HG02884 (cell line): ENCODE measurements around the gene ATP1B1.
"Not testable (repeated sequence)": the region's sequence is repeated elsewhere in the genome, so short reads cannot be mapped to it uniquely, and the experiment has no call there.

Source experiments
- ATAC-seq: cut with Tn5 transposase; IDR thresholded peaks from one replicate; pipeline ENCODE4 v1.9.1; 2021; ENCODE audit warnings: mild to moderate bottlenecking, moderate library complexity; ENCODE audit not compliant: unreplicated experiment

Gene ATP1B1

DNA sequence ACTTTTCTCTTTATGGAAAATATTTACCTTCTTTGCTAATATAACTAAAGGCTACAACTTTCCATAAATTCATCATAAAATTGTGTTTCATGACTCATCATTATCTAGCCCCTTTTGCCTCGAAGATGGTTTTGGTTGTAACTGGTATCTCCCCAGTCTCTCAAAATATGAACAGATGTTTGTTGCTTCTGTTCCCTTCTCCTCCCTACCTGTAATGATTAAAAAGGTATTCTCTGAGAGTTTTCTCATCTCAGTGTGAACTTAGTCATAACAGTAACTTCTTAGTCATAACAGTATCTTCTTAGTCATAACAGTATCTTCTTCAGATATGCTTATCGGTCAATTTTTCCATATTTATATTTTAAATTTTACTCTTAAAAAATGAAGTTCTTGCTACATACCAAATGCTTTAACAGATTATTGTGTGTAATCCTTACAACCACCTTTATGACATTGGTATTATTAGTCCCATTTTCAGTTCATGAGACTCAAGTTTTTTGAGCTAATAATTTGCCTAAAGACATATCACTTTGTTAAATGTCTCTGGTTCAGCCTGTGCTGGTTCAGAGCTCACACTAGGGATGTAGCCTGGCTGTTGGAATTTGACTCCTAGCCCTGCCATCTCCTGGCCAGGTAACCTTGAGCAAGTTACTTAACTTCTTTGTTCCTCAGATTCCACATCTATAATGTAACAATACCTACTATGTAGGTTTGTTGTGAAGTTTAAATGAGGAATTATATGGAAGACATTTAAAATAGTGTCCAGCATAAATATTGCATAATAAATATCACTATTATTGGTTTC lies 32.6 kb downstream of the ATP1B1 start:
- peak; percentile 92 for ATAC-seq

- no peak for ATAC-seq
These were observed 34.9 kb downstream of the ATP1B1 start for GRCh38 chr1:169141356-169141755.

GRCh38 chr1:169142129-169142528 lies 35.6 kb downstream of the ATP1B1 start:
- no peak for ATAC-seq

GRCh38 chr1:169143346-169143745 lies 36.9 kb downstream of the ATP1B1 start:
- no peak for ATAC-seq

DNA sequence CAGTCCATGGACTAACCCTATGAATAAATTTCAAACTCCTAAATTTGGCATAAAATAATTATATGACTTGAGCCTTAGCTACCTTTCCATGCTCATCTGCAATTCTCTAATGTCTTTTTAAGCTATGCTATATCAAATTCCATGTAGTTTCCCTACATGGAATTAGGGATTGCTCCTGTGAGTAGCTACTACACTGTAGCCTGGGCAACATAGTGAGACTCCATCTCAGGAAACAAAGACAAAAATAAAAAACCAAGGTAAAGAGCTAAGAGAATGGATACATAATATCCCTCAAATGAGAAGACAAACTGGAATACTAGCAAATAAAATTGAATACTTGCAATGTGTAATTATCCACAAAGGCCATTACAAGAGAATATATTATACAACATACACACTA lies 37.5 kb downstream of the ATP1B1 start:
- ATAC-seq, result no peak

DNA sequence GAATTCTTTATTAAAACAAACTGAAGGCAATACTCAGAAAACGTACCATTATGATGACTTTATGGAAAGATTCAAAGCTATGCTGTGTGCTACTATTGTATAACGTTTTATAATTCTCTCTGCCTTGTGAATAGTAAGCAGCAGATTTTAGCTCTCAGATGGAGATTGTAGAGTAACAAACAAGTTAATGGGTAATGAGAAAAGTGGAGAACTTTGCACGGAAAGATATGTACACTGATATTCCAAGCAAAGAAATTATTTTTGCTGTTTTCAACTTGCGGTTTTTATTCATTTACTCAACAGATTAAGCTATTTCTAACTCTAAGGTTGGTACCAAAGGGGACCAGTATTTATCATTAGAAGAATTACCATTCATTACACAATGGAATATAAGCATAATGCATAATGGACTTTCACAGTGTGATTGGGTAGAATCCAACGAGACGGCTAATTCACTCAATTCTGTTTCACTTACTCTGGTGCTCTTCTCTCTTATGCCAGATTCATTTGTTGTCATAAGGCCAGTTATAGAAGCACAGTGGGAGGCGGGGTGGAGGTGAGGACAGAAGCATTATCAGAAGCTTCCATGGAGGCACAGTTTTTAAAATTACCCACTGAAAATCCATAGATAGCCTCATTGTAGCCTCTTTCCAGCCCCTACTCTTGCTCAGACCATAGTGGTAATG lies 38.6 kb downstream of the ATP1B1 start:
- ATAC-seq, result no peak

DNA sequence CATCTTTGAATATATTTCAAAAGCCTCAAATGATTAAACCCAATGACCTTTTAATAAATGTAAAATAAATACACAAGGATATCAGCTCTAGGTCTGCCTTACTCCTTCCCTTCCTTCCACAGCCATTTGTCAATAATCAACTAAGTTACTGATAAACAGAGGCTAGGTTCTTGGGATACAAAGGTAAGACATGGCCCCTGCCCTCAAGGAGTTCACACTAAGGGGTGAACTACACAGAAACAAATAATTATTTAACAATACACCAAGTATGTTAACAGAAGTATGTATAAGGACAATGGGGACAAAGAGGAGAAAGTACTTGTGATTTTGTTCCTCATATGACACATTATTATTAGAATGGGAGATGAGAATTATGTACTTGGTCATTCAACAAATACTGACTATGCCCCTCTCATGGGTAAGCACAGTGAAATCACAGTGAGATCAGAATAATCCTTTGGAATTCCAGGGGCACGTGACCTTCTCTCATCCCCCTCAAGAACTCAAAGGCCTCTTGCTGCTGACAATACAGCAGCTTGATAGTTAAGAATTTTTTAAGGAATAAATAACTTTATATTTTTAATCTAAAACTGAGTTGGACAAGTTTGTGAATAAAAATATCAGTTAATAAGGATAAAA lies 40.2 kb downstream of the ATP1B1 start:
- no peak for ATAC-seq

DNA sequence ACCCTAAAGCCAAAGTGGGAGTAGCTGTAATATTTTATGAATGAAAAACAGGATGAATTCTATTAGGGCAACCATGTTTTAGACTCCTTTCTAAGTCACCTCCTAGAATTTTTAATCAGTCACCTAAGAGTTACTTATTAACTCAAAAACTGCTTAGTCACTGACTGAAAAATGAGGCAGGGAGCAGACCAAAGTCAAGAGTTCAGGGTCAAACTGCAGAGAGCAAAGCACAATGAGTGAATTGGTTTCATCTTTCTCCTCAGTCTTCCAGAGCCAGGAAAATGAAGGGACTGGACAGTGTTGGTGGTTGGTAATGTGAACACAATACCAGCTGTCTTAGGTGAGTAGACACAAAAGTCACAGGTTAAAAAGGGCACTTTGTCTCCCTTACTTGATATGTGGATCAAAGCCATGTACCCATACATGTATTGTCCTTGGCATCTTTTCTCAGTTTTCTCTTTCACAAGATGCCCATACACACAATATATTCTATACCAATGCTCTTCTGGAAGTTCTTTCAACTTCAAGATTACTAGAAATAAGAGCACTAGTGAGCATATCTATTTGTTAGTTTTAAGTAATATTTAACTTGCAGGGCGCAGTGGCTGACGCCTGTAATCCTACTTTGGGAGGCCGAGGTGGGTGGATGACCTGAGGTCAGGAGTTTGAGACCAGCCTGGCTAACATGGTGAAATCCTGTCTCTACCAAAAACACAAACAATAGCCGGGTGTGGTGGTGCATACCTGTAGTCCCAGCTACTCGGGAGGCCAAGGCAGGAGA lies 42.2 kb downstream of the ATP1B1 start:
- ATAC-seq, result no peak

GRCh38 chr1:169149555-169150286 lies 43.2 kb downstream of the ATP1B1 start:
- no peak for ATAC-seq

GRCh38 chr1:169150641-169151337 lies 44.3 kb downstream of the ATP1B1 start:
- no peak for ATAC-seq

DNA sequence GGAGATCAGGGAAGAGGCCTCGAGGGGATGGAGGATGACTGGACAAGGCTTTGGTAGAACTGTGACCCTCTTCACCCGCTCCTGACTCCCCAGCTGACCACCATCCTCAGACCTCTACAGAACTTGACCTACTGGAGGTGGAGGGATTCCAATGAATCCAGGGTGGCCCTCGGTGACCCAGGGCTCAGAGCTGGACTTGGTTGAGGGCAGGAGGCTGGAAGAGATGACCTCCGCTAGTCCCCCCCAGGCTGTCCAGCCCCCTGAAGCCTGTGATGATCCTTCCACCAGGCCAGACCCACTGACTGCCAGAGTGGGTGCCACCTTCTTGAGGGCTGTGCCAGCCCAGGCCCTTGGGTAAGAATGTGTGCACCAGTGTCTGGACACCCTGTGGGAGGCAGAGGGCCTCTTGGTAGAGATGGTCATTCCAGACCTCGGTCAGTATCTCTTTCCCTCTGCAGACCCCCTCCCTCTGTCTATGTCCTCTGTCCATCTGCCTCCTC lies 44.9 kb downstream of the ATP1B1 start:
- no peak for ATAC-seq

DNA sequence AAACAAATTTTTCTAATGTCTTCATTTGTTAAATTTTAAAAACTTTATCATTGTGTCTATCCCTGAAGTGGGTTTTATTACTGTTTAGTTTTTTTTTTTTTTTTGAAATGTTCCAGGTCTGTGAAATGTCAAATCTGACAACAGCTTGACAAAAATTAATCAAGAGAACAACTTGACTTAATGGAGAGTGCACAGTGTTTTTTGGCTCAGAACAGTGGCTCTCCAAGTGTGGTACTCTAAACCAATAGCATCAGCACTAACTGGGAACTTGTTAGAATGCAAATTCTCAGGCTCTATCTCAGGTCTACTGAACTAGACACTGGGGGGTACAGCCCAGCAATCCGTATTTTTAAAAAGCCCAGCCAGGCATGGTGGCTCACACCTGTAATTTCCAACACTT lies 49.2 kb downstream of the ATP1B1 start:
- ATAC-seq, result no peak

GRCh38 chr1:169156580-169156979 lies 50.1 kb downstream of the ATP1B1 start:
- no peak for ATAC-seq

DNA sequence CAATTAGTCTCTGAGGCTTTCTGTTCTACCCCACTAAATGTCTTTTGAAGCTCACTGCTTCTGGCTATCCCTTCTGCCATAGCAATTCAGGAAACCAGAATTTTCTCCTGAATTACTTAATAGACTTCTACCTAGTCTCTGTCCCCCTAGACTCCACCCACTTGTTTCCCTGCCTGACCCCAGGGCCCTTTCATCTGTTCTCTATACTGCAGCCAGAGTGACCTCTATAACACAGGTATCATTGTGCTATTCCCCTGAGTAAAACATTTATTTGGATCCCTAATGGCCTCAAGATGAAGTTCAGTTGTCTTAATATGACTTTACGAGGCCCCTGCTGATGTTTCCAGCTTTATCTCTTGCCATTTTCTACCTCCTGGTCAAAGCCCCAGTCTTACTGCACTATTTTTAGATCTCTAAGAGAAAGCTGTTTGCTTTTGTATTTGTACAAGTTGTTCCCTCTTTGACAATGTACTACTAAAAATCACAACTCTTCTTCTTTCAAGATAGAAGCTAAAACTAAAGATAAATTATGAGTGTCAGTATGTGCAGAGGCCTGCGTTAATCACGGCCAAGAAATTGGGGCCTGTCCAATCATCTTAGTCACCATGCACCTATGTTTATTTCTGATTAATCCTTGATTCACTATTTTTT lies 54.5 kb downstream of the ATP1B1 start:
- no peak for ATAC-seq

- ATAC-seq, result peak; percentile 77
These were observed 55.2 kb downstream of the ATP1B1 start for GRCh38 chr1:169161496-169162194.

GRCh38 chr1:169163059-169163458 lies 56.6 kb downstream of the ATP1B1 start:
- no peak for ATAC-seq

- no peak for ATAC-seq
These were observed 69.0 kb downstream of the ATP1B1 start for GRCh38 chr1:169175461-169175860.

GRCh38 chr1:169179431-169179830 lies 72.9 kb downstream of the ATP1B1 start:
- not testable (repeated sequence) for ATAC-seq

DNA sequence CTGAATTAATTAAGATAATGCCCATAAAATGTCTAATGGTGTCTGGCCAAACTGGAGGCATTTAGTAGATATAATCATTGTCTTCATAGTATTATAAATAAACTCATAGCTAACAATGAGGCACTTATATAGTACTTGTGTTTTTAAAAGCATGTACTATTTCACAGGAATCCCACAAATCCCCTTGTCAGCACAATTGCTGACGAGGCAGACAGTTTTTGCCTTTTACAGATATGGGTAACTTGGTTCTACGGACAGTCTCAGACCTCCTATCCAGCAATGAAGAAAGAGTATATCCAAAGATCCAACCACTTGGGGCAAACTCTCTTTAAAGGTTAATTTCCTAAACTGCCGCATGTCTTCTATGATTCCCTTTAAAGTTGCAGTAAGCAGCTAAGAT lies 73.7 kb downstream of the ATP1B1 start:
- ATAC-seq, result no peak
